HG02798 (cell line): ENCODE results near the gene HOXB6.

Experiments
- ATAC-seq: cut with Tn5 transposase; IDR thresholded peaks from one replicate; pipeline ENCODE4 v1.9.1; 2021; ENCODE audit warnings: mild to moderate bottlenecking; ENCODE audit not compliant: unreplicated experiment, poor library complexity

The HOXB6 gene

GRCh38 chr17:48546924-48547807 is 57.6 kb downstream of the HOXB6 start:
- no peak for ATAC-seq

GRCh38 chr17:48546137-48546923 is 58.5 kb downstream of the HOXB6 start:
- ATAC-seq, result no peak
